ENCODE measurements around the gene CGB5.
"Not testable (repeated sequence)": the region's sequence is repeated elsewhere in the genome, so short reads cannot be mapped to it uniquely, and the experiment has no call there.

- TF ChIP-seq CTCF (conservative IDR thresholded peaks at IDR 0.05; ENCODE audit: low read length); EZH2phosphoT487 (IDR thresholded peaks at IDR 0.05; ENCODE audit: borderline replicate concordance): not testable (repeated sequence)
These were observed 13.9 kb upstream of the CGB5 start for GRCh38 chr19:49029749-49030148.

Measured in Loucy (cell line).